GM12872 (cell line): Measurements from ENCODE around the gene AGBL4.

Experiments
- TF ChIP-seq, protein P1 (sequence below): IDR thresholded peaks from 3 replicates; pipeline ENCODE4 v1.5.1; 2011; ENCODE audit warnings: low read depth, mild to moderate bottlenecking, low read length, moderate library complexity; ENCODE audit not compliant: insufficient read depth

AGBL4 gene

DNA sequence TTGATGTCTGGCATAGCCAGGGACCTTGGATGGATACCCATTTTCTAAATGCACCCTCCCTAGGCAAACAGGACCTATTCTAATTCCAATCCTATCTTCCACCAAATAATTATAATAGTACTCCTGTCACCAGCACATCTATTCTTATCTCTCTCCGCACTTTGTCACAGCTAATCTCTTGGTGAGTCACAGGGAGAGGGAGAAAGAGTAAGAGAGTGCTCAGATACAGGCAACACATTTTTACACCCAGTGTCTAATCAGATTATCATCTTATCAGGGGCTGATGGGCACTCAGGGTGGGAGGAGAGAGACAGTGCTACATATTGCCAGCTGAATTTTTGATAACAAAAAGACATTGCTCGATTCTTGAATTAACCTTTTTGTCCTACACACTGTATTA lies 972.1 kb downstream of the AGBL4 start:
- TF ChIP-seq, protein P1, sequence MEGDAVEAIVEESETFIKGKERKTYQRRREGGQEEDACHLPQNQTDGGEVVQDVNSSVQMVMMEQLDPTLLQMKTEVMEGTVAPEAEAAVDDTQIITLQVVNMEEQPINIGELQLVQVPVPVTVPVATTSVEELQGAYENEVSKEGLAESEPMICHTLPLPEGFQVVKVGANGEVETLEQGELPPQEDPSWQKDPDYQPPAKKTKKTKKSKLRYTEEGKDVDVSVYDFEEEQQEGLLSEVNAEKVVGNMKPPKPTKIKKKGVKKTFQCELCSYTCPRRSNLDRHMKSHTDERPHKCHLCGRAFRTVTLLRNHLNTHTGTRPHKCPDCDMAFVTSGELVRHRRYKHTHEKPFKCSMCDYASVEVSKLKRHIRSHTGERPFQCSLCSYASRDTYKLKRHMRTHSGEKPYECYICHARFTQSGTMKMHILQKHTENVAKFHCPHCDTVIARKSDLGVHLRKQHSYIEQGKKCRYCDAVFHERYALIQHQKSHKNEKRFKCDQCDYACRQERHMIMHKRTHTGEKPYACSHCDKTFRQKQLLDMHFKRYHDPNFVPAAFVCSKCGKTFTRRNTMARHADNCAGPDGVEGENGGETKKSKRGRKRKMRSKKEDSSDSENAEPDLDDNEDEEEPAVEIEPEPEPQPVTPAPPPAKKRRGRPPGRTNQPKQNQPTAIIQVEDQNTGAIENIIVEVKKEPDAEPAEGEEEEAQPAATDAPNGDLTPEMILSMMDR: no peak

DNA sequence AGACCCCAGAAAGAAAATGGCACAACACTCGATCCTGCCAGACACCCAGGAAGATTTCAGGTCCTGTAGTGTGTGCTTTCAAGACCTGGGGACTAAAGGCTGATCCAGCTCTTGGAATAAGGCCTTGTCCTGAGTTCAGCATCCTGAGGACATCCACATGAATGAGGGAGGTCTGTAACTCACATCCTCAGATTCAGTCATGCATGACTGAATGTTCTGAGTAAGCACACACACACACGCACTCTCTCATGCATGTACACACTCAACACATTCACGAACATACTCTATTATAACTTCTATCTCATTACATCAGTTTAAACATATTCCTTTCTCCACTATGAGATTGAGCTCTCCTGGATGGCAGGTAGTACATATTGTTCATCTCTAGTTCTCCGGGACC lies 973.7 kb downstream of the AGBL4 start:
- TF ChIP-seq, protein P1: no peak

DNA sequence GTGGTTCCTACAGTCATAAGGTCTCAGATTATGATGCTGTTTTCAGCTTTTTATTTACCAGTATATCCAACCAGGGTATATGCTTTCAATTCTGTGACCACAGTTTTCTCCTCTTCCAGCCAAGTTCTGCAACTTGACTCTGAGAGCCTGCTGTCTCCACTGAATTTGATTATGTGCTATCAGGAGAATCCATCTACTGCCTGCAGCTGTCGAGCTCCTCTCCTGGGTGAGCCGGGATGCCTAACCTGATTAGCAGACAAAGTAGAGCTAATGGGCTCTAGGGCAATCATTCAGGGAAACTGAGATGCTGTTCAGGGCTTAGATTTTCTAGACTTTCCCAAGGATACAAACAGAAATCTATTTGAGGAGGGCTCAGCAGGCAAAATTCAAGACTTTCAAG lies 975.6 kb downstream of the AGBL4 start:
- TF ChIP-seq, protein P1: no peak

DNA sequence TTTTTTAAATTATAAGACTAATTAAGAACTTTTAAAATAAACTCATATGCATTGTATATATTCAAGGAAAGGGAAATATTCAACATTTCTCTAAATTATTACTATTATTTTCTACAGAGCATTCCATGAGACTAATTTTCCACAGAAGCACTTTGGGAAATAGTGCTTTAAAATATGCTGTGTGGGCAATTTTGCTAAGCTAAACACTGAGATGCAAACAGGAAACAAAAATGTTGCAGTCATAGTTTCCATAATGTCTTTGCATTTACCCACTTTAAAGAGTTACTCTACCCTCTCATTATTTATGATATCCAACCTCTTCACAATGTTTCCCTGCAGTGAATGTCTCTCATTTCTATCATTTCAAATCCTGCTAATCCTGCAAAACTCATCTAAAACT lies 977.4 kb downstream of the AGBL4 start:
- TF ChIP-seq, protein P1: no peak

DNA sequence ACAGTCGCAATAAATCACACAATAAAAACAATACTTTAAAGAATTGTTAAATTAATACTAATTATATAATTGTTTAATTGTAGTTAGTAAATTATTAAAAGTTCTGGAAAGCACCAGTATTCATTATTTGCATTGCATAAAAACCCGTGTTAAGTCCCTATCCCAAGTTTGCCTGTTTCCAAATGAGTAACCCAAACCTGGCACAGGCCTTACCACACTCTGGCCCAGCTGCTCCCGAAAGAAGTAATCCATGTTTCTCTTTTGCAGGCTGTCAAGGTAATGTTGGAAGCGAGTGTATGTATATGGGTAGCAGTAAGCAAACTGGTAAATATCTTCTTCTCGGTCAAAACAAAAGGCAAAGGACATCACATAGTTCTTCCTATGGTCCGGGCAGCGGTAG lies 978.4 kb downstream of the AGBL4 start:
- TF ChIP-seq, protein P1: no peak

DNA sequence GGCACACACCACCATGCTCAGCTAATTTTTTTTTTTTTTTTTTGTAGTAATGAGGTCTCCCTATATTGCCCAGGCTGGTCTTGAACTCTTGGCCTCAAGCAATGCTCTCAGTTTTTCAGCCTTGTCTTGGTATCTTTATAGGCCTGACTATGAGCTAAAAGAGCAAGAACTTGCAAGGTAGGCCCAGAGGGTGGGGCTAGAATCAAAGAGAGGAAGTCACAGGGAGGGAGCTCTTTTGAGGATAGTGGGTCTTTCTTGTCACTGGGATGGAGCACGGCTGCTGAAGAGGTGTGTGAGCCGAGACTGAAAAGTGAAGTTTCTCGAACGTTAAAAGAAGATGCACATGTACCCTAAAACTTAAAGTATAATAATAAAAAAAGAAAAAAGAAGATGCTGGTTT lies 987.1 kb downstream of the AGBL4 start:
- TF ChIP-seq, protein P1: no peak

DNA sequence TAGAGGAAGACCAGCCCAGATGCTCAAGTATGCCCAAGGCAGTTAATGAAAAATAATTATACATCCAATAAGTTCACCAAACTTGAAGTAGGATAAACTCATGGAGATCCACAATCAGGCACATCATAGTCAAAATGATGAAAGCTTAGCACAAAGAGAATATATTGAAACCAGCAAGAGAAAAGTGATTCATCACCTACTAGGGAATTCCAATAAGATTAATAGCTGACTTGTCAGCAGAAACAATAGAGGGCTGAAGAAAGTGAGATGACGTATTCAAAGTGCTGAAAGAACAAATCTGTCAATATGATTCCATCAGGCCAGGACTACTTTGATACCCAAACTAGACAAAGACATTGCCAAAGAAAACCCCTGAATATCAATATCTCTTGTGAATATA lies 995.4 kb downstream of the AGBL4 start:
- TF ChIP-seq, protein P1: no peak

DNA sequence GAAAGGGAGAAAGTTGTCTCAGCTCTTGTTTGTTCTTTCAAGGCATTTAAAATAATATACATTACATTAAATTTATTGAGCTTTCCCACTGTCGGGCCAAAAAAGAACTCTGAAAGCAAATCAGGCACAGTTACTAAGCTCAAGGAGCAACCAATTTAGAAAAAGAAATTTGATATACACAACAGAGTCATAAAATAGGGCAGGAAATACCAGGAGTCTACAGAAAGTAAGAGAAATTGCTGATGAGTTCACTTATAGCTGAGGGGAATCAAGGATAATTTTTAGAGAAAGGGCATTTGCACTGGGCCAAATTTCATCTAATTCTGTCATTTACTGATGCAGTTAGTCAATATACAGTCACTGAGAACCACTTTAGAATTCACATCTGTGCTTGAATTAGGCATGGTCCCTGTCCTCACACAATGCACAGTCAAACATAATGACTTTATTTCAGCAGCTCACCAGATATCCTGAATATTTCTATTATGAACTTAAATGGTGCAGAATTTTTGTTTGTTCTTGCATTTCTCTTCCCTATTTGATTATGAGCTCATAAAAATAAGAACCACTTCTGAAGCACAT lies 997.4 kb downstream of the AGBL4 start:
- TF ChIP-seq, protein P1: no peak
